H1 (cell line): ENCODE data around the gene STT3B.

Experiments used
- CTCF ChIP-seq, 3 experiments: IDR thresholded peaks; 1 replicate in 2 of 3; 2 replicates in 1 of 3; pipeline versions ENCODE4 v1.5.1 to v1.6.1; 2011; ENCODE audit warnings: low read length in 3 of 3, mild to moderate bottlenecking in 3 of 3, inconsistent platforms in 2 of 3, low read depth in 1 of 3, moderate library complexity in 1 of 3; ENCODE audit not compliant: insufficient read depth in 1 of 3; ENCODE audit errors: control extremely low read depth in 1 of 3
- EP300 ChIP-seq, 2 experiments: IDR thresholded peaks; 1 replicate in 1 of 2; 2 replicates in 1 of 2; pipeline ENCODE4 v1.6.1; 2011 to 2012; ENCODE audit warnings: low read depth in 2 of 2, low read length in 2 of 2, mild to moderate bottlenecking in 2 of 2, borderline replicate concordance in 1 of 2, inconsistent platforms in 1 of 2, moderate library complexity in 1 of 2
- TF ChIP-seq, protein P1 (sequence below): IDR thresholded peaks from 2 replicates; pipeline ENCODE4 v1.6.1; 2011; ENCODE audit warnings: low read depth, mild to moderate bottlenecking, low read length; ENCODE audit not compliant: insufficient read depth

- TF ChIP-seq EP300 (IDR thresholded peaks at IDR 0.05; ENCODE audit: borderline replicate concordance in 1 of 2, low read depth in 2 of 2, low read length in 2 of 2) = no peak
- no peak for TF ChIP-seq CTCF (IDR thresholded peaks at IDR 0.05; ENCODE audit: control extremely low read depth in 1 of 3, insufficient read depth in 1 of 3, low read depth in 1 of 3, low read length in 3 of 3)
- TF ChIP-seq, protein P1, sequence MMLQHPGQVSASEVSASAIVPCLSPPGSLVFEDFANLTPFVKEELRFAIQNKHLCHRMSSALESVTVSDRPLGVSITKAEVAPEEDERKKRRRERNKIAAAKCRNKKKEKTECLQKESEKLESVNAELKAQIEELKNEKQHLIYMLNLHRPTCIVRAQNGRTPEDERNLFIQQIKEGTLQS = no peak
Measured at GRCh38 chr3:31575448-31575847, 42.7 kb downstream of the STT3B start.
